Neural cell (in vitro differentiated cells): Measurements from ENCODE around the gene TYK2. TPM values are rescaled to one million over a fixed set of nuclear protein-coding genes. Genes with fewer than 3 reads are reported as not detected.

Source experiments
- H2AFZ ChIP-seq: fragments of 200-600, 300-800 bp; sonication (generic), shearing (Covaris generic); 2 replicates; pipeline ENCODE4 v1.6.0; 2014; ENCODE audit warnings: low read depth, mild to moderate bottlenecking, antibody characterized with exemption, low read length, moderate library complexity
- H3F3A ChIP-seq: fragments of 200-600 bp; shearing (Covaris generic); 2 replicates; pipeline ENCODE4 v1.6.1; 2016; ENCODE audit warnings: mild to moderate bottlenecking, moderate library complexity, mixed read lengths, antibody characterized with exemption, low read length; ENCODE audit not compliant: insufficient read depth, poor library complexity, severe bottlenecking
- H3K27ac ChIP-seq: fragments of 200-600, 300-800 bp; sonication (generic), shearing (Covaris generic); 2 replicates; pipeline ENCODE4 v1.5.1; 2014; ENCODE audit warnings: mild to moderate bottlenecking, low read length, moderate library complexity
- H3K27me3 ChIP-seq: fragments of 300-800, 200-600 bp; sonication (generic), shearing (Covaris generic); 2 replicates; pipeline ENCODE4 v1.6.0; 2014; ENCODE audit warnings: mild to moderate bottlenecking, low read depth, low read length, moderate library complexity; ENCODE audit not compliant: insufficient read depth
- H3K36me3 ChIP-seq: fragments of 300-800, 200-600 bp; sonication (generic), shearing (Covaris generic); 2 replicates; pipeline ENCODE4 v1.5.1; 2014; ENCODE audit warnings: mild to moderate bottlenecking, antibody characterized with exemption, low read length, moderate library complexity; ENCODE audit not compliant: insufficient read depth
- H3K4me2 ChIP-seq: fragments of 300-800, 200-600 bp; sonication (generic), shearing (Covaris generic); 2 replicates; pipeline ENCODE4 v1.6.0; 2014; ENCODE audit warnings: mild to moderate bottlenecking, low read length
- H3K4me3 ChIP-seq: fragments of 300-800, 200-600 bp; sonication (generic), shearing (Covaris generic); 2 replicates; pipeline ENCODE4 v1.5.1; 2014; ENCODE audit warnings: mild to moderate bottlenecking, low read length, moderate library complexity
- H3K79me2 ChIP-seq: fragments of 200-600 bp; shearing (Covaris generic); replicated peaks from 2 replicates; pipeline ENCODE4 v1.6.0; 2014; ENCODE audit warnings: mild to moderate bottlenecking, low read length, moderate library complexity; ENCODE audit not compliant: insufficient read depth
- H3K9ac ChIP-seq: fragments of 300-800, 200-600 bp; sonication (generic), shearing (Covaris generic); 2 replicates; pipeline ENCODE4 v1.6.1; 2016; ENCODE audit warnings: mild to moderate bottlenecking, low read length, mixed read lengths
- H3K9me2 ChIP-seq: fragments of 200-600 bp; shearing (Covaris generic); 2 replicates; pipeline ENCODE4 v1.6.1; 2016; ENCODE audit warnings: mild to moderate bottlenecking, low read length, mixed read lengths; ENCODE audit not compliant: insufficient read depth
- H3K9me3 ChIP-seq: fragments of 200-600, 300-800 bp; sonication (generic), shearing (Covaris generic); 2 replicates; pipeline ENCODE4 v1.6.1; 2016; ENCODE audit warnings: mild to moderate bottlenecking, mixed run types, low read length, moderate library complexity, mixed read lengths
- H4K20me1 ChIP-seq: fragments of 200-600 bp; shearing (Covaris generic); 2 replicates; pipeline ENCODE4 v1.6.1; 2016; ENCODE audit warnings: mild to moderate bottlenecking, mixed run types; ENCODE audit not compliant: insufficient read depth
- EP300 ChIP-seq: fragments of 450-650 bp; conservative IDR thresholded peaks from 2 replicates; pipeline ENCODE4 v1.6.1; 2014; ENCODE audit warnings: antibody characterized with exemption, mild to moderate bottlenecking, moderate library complexity; ENCODE audit not compliant: poor library complexity, severe bottlenecking
- EZH2 ChIP-seq: fragments of 200-600, 300-800 bp; shearing (Covaris generic), sonication (generic); IDR thresholded peaks from 2 replicates; pipeline ENCODE4 v1.6.1; 2014; ENCODE audit warnings: antibody characterized with exemption, low read length, borderline replicate concordance, mild to moderate bottlenecking; ENCODE audit not compliant: insufficient read depth, poor library complexity, severe bottlenecking
- MXI1 ChIP-seq: fragments of 450-650 bp; conservative IDR thresholded peaks from 2 replicates; pipeline ENCODE4 v1.6.1; 2014; ENCODE audit warnings: antibody characterized with exemption, mild to moderate bottlenecking; ENCODE audit not compliant: poor library complexity, severe bottlenecking
- POLR2AphosphoS5 ChIP-seq: IDR thresholded peaks from 2 replicates; pipeline ENCODE4 v1.6.1; 2012
- RAD21 ChIP-seq: fragments of 450-650 bp; conservative IDR thresholded peaks from 2 replicates; pipeline ENCODE4 v1.6.1; 2014; ENCODE audit warnings: antibody characterized with exemption, mild to moderate bottlenecking, moderate library complexity
- SMC3 ChIP-seq: fragments of 450-650 bp; conservative IDR thresholded peaks from 2 replicates; pipeline ENCODE4 v1.6.1; 2014; ENCODE audit warnings: antibody characterized with exemption, mild to moderate bottlenecking, moderate library complexity; ENCODE audit not compliant: poor library complexity
- TAF1 ChIP-seq: IDR thresholded peaks from 2 replicates; pipeline ENCODE4 v1.6.1; 2012; ENCODE audit warnings: low read depth
- polyA plus RNA-seq: library from polyadenylated mRNA; depleted of rRNA; stranded (reverse); fragments of >200 nt; gene quantifications from 2 replicates; pipeline ENCODE4 v1.2.3, GENCODE V29; 2014
- TF ChIP-seq, protein P1 (sequence below): fragments of 450-650 bp; IDR thresholded peaks from 2 replicates; pipeline ENCODE4 v1.5.1; 2014; ENCODE audit warnings: antibody characterized with exemption, mild to moderate bottlenecking, moderate library complexity; ENCODE audit not compliant: poor library complexity, severe bottlenecking
- TF ChIP-seq, protein P2 (sequence below): IDR thresholded peaks from 2 replicates; pipeline ENCODE4 v1.6.1; 2012; ENCODE audit warnings: borderline replicate concordance

Gene TYK2
- polyA plus RNA-seq, 1 donor from 2014 or later, result 95.8 TPM

DNA sequence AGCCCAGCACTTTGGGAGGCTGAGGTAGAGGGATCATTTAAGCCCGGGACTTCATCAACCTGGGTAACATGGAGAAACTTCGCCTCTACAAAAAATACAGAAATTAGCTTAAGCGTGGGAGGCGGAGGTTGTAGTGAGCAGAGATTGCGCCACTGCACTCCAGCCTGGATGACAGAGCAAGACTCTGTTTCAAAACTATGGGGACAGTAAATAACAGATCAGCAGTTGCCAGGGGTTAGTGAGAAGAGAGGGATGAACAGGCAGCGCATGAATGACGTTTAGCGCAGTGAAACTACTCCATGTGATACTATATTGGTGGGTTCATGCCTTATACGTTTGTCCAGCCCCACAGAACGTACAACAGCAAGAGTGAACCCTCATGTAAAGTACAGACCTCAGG is 33.9 kb downstream of the TYK2 start:
- H3F3A ChIP-seq, result no peaks in the 10 kb centered on the region
- TF ChIP-seq, protein P1, sequence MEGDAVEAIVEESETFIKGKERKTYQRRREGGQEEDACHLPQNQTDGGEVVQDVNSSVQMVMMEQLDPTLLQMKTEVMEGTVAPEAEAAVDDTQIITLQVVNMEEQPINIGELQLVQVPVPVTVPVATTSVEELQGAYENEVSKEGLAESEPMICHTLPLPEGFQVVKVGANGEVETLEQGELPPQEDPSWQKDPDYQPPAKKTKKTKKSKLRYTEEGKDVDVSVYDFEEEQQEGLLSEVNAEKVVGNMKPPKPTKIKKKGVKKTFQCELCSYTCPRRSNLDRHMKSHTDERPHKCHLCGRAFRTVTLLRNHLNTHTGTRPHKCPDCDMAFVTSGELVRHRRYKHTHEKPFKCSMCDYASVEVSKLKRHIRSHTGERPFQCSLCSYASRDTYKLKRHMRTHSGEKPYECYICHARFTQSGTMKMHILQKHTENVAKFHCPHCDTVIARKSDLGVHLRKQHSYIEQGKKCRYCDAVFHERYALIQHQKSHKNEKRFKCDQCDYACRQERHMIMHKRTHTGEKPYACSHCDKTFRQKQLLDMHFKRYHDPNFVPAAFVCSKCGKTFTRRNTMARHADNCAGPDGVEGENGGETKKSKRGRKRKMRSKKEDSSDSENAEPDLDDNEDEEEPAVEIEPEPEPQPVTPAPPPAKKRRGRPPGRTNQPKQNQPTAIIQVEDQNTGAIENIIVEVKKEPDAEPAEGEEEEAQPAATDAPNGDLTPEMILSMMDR, result no peak
- TF ChIP-seq, protein P2, sequence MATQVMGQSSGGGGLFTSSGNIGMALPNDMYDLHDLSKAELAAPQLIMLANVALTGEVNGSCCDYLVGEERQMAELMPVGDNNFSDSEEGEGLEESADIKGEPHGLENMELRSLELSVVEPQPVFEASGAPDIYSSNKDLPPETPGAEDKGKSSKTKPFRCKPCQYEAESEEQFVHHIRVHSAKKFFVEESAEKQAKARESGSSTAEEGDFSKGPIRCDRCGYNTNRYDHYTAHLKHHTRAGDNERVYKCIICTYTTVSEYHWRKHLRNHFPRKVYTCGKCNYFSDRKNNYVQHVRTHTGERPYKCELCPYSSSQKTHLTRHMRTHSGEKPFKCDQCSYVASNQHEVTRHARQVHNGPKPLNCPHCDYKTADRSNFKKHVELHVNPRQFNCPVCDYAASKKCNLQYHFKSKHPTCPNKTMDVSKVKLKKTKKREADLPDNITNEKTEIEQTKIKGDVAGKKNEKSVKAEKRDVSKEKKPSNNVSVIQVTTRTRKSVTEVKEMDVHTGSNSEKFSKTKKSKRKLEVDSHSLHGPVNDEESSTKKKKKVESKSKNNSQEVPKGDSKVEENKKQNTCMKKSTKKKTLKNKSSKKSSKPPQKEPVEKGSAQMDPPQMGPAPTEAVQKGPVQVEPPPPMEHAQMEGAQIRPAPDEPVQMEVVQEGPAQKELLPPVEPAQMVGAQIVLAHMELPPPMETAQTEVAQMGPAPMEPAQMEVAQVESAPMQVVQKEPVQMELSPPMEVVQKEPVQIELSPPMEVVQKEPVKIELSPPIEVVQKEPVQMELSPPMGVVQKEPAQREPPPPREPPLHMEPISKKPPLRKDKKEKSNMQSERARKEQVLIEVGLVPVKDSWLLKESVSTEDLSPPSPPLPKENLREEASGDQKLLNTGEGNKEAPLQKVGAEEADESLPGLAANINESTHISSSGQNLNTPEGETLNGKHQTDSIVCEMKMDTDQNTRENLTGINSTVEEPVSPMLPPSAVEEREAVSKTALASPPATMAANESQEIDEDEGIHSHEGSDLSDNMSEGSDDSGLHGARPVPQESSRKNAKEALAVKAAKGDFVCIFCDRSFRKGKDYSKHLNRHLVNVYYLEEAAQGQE, result no peak
- no peak for TF ChIP-seq EP300
- no peak for TF ChIP-seq MXI1
- TF ChIP-seq SMC3, result no peak
- no peak for TF ChIP-seq TAF1
- no peak for TF ChIP-seq POLR2AphosphoS5
- TF ChIP-seq EZH2, result no peak
- TF ChIP-seq RAD21, result no peak
- no peaks in the 10 kb centered on the region for H3K36me3 ChIP-seq
- H4K20me1 ChIP-seq, result no peaks in the 10 kb centered on the region
- H3K9me3 ChIP-seq, result no peaks in the 10 kb centered on the region
- no peak overlapping the region for H3K27ac ChIP-seq
- H3K79me2 ChIP-seq, result no peaks in the 10 kb centered on the region
- H3K27me3 ChIP-seq, result no peaks in the 10 kb centered on the region
- H3K4me3 ChIP-seq, result no peak overlapping the region
- H3K9me2 ChIP-seq, result no peaks in the 10 kb centered on the region
- no peak overlapping the region for H3K9ac ChIP-seq
- no peak overlapping the region for H3K4me2 ChIP-seq
- H2AFZ ChIP-seq, result no peak overlapping the region

- H3K27me3 ChIP-seq, result no peaks in the 10 kb centered on the region
- H3K9me2 ChIP-seq, result no peaks in the 10 kb centered on the region
- no peak overlapping the region for H3K9ac ChIP-seq
- H3K9me3 ChIP-seq, result no peaks in the 10 kb centered on the region
- H4K20me1 ChIP-seq, result no peaks in the 10 kb centered on the region
- H2AFZ ChIP-seq, result no peak overlapping the region
- H3K4me2 ChIP-seq, result no peak overlapping the region
- no peaks in the 10 kb centered on the region for H3F3A ChIP-seq
- no peak overlapping the region for H3K4me3 ChIP-seq
- H3K27ac ChIP-seq, result no peak overlapping the region
- H3K36me3 ChIP-seq, result no peaks in the 10 kb centered on the region
- TF ChIP-seq RAD21 (no peak), MXI1 (no peak), TAF1 (no peak), POLR2AphosphoS5 (no peak), SMC3 (no peak), EP300 (no peak), EZH2 (no peak)
- TF ChIP-seq, protein P1, result no peak
- TF ChIP-seq, protein P2, result no peak
- no peaks in the 10 kb centered on the region for H3K79me2 ChIP-seq
These were observed 35.6 kb downstream of the TYK2 start for GRCh38 chr19:10344780-10345179.
